ENCODE data around the gene MAPK14. TPM values are rescaled to one million over a fixed set of nuclear protein-coding genes. Genes with fewer than 3 reads are reported as not detected.

MAPK14 gene
- total RNA-seq, 3 donors from 2014 or later (not counting 1 experiment from before 2014, with no cell fraction given) = 68.0 to 106 (median 84.5) TPM

GRCh38 chr6:36155662-36156061 lies 128.1 kb downstream of the MAPK14 start:
- H3K4me1 ChIP-seq (ENCODE audit: control insufficient read depth, insufficient read depth, low read length) = no peaks in the 10 kb centered on the region
- Mint-ChIP-seq H3K9me3 (no peaks in the 10 kb centered on the region), H3K27me3 (ENCODE audit: low read depth in 2 of 2) (peaks cover 0 to 3% of the 10 kb centered on the region in 2 donors), H3K4me3 (no peak overlapping the region), H3K4me1 (no peaks in the 10 kb centered on the region), H3K27ac (no peak overlapping the region), H3K36me3 (no peaks in the 10 kb centered on the region)
- H3K4me3 ChIP-seq (ENCODE audit: low read length) = no peak overlapping the region
- no peak overlapping the region for H3K27ac ChIP-seq (ENCODE audit: low read length)
- DNase-seq (no peak), ATAC-seq (no peak)
- H3K36me3 ChIP-seq (ENCODE audit: control insufficient read depth, insufficient read depth, low read length) = no peaks in the 10 kb centered on the region
- no peaks in the 10 kb centered on the region for H3K27me3 ChIP-seq (ENCODE audit: control insufficient read depth, insufficient read depth, low read length)
- peaks cover 2% of the 10 kb centered on the region for H3K9me3 ChIP-seq (ENCODE audit: control insufficient read depth, insufficient read depth, low read length)
- intact Hi-C loops (cut with micrococcal nuclease) = no loop called here
- no peak for TF ChIP-seq CTCF (IDR thresholded peaks at IDR 0.05)
- 100% methylated on average over 1 of the region's 2 CpGs for WGBS (ENCODE audit: insufficient coverage)

GRCh38 chr6:36160147-36160760 lies 132.6 kb downstream of the MAPK14 start:
- Mint-ChIP-seq H3K4me1 (no peaks in the 10 kb centered on the region), H3K27ac (no peak overlapping the region), H3K27me3 (ENCODE audit: low read depth in 2 of 2) (peaks cover 0 to 3% of the 10 kb centered on the region in 2 donors), H3K36me3 (no peaks in the 10 kb centered on the region), H3K4me3 (no peak overlapping the region), H3K9me3 (no peaks in the 10 kb centered on the region)
- peaks cover 2% of the 10 kb centered on the region for H3K9me3 ChIP-seq (ENCODE audit: control insufficient read depth, insufficient read depth, low read length)
- WGBS (ENCODE audit: insufficient coverage) = 100% methylated on average over 3 of the region's 4 CpGs
- no peak for DNase-seq
- no peaks in the 10 kb centered on the region for H3K4me1 ChIP-seq (ENCODE audit: control insufficient read depth, insufficient read depth, low read length)
- no peak for TF ChIP-seq CTCF (IDR thresholded peaks at IDR 0.05)
- no peak overlapping the region for H3K4me3 ChIP-seq (ENCODE audit: low read length)
- intact Hi-C loops (cut with micrococcal nuclease) = no loop called here
- H3K27ac ChIP-seq (ENCODE audit: low read length) = no peak overlapping the region
- H3K27me3 ChIP-seq (ENCODE audit: control insufficient read depth, insufficient read depth, low read length) = no peaks in the 10 kb centered on the region
- ATAC-seq = no peak
- no peaks in the 10 kb centered on the region for H3K36me3 ChIP-seq (ENCODE audit: control insufficient read depth, insufficient read depth, low read length)

Other genes starting within 250 kb of the MAPK14 start
- not detected for gene CLPSL1, start 246.8 kb upstream of the MAPK14 start, total RNA-seq
- gene CLPS, start 230.5 kb upstream of the MAPK14 start, total RNA-seq = not detected
- not detected for gene LHFPL5, start 222.5 kb upstream of the MAPK14 start, total RNA-seq
- gene SRPK1, start 106.7 kb upstream of the MAPK14 start, total RNA-seq = 10 to 100 TPM; 38.6 to 63.8 (median 43.2) TPM
- under 1 TPM in 1 of 3 donors, not detected in 2; 0.93 TPM for gene SLC26A8, start 3.2 kb upstream of the MAPK14 start, total RNA-seq
- 10 to 100 TPM; 39.4 to 52.1 (median 49.9) TPM for gene MAPK13, start 102.7 kb downstream of the MAPK14 start, total RNA-seq
- 10 to 100 TPM; 46.0 to 58.5 (median 57.4) TPM for gene BRPF3, start 168.9 kb downstream of the MAPK14 start, total RNA-seq
- 1 to 10 TPM in 1 of 3 donors, under 1 TPM in 2; 0.14 to 3.5 (median 0.61) TPM for gene PNPLA1, start 242.3 kb downstream of the MAPK14 start, total RNA-seq

Measured in natural killer cell (primary cell).